H1 (cell line): ENCODE results near the gene TBCD. TPM values are rescaled to one million over a fixed set of nuclear protein-coding genes. Genes with fewer than 3 reads are reported as not detected.

ENCODE experiments used
- CEBPB ChIP-seq: IDR thresholded peaks from 2 replicates; pipeline ENCODE4 v1.6.1; 2012; ENCODE audit warnings: low read depth, low read length
- CHD2 ChIP-seq: IDR thresholded peaks from 2 replicates; pipeline ENCODE4 v1.6.1; 2012; ENCODE audit warnings: low read length, improper control_type of control experiment
- EP300 ChIP-seq, 2 experiments: IDR thresholded peaks; 1 replicate in 1 of 2; 2 replicates in 1 of 2; pipeline ENCODE4 v1.6.1; 2011 to 2012; ENCODE audit warnings: low read depth in 2 of 2, low read length in 2 of 2, mild to moderate bottlenecking in 2 of 2, borderline replicate concordance in 1 of 2, inconsistent platforms in 1 of 2, moderate library complexity in 1 of 2
- EZH2 ChIP-seq: fragments of 200-600 bp; sonication (generic); IDR thresholded peaks from 2 replicates; pipeline ENCODE4 v1.7.1; 2012; ENCODE audit warnings: low read depth, mild to moderate bottlenecking, moderate library complexity, low read length, inconsistent platforms; ENCODE audit not compliant: severe bottlenecking
- JUND ChIP-seq: IDR thresholded peaks from 2 replicates; pipeline ENCODE4 v1.6.1; 2011; ENCODE audit warnings: mild to moderate bottlenecking, improper control_type of control experiment, low read length
- NANOG ChIP-seq: IDR thresholded peaks from 2 replicates; pipeline ENCODE4 v1.6.1; 2011; ENCODE audit warnings: low read length, low read depth, mild to moderate bottlenecking, inconsistent platforms; ENCODE audit not compliant: insufficient read depth, poor library complexity, severe bottlenecking
- RAD21 ChIP-seq, 2 experiments: IDR thresholded peaks in 1 of 2; conservative IDR thresholded peaks in 1 of 2; 2 replicates each; pipeline ENCODE4 v1.6.1; 2011; ENCODE audit warnings: low read depth in 2 of 2, low read length in 2 of 2, improper control_type of control experiment in 1 of 2, inconsistent platforms in 1 of 2, mild to moderate bottlenecking in 1 of 2, moderate library complexity in 1 of 2
- TAF1 ChIP-seq: IDR thresholded peaks from 2 replicates; pipeline ENCODE4 v1.6.1; 2011; ENCODE audit warnings: mild to moderate bottlenecking, low read depth, low read length
- TEAD4 ChIP-seq: IDR thresholded peaks from 2 replicates; pipeline ENCODE4 v1.6.1; 2012; ENCODE audit warnings: low read depth, low read length, inconsistent platforms, mixed read lengths
- ZNF274 ChIP-seq: IDR thresholded peaks from 2 replicates; pipeline ENCODE4 v1.7.0; 2012; ENCODE audit warnings: low read length, borderline replicate concordance; ENCODE audit errors: extremely low read depth
- polyA plus RNA-seq, 7 experiments: library from polyadenylated mRNA; depleted of rRNA in 3 of 7; stranded (reverse) in 5 of 7; unstranded in 2 of 7; fragments of >200 nt in 5 of 7; fragments of 200-250 nt in 2 of 7; gene quantifications; 1 replicate in 5 of 7; 2 replicates in 1 of 7; 4 replicates in 1 of 7; pipeline versions ENCODE4 v1.2.1 to v1.2.3, GENCODE V29; 2011 to 2013; ENCODE audit warnings: missing spikeins in 2 of 7, mixed read lengths in 2 of 7
- total RNA-seq: library from RNA; stranded (reverse); fragmentation: NEBNext Ultra II Directional; extraction: Animal tissue kit (Norgen Biotek cat#: 25700); gene quantifications from 2 replicates; pipeline ENCODE4 v1.2.1, GENCODE V29; 2021

Gene TBCD
- total and polyA plus RNA-seq, 2 of the 8 experiments (the other 6 are each of a cell fraction or from before 2014, with no cell fraction given): 118 to 162 TPM

DNA sequence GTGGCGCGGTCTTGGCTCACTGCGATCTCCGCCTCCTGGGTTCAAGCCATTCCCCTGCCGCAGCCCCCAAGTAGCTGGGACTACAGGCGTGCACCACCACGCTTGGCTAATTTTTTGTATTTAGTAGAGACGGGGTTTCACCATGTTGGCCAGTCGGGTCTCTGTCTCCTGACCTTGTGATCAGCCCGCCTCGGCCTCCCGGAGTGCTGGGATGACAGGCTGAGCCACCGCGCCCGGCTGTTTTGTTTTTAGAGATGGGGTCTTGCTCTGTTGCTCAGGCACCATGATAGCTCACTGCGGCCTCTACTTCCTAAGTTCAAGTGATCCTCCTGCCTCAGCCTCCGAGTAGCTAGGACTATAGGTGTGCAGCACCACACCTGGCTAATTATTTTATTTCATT is 60.7 kb downstream of the TBCD start (continued):
- TF ChIP-seq NANOG (no peak), ZNF274 (no peak), EP300 (IDR thresholded peaks at IDR 0.05; ENCODE audit: borderline replicate concordance in 1 of 2, low read depth in 2 of 2, low read length in 2 of 2) (no peak), CEBPB (no peak), RAD21 (IDR thresholded peaks at IDR 0.05 in 1 of 2, conservative IDR thresholded peaks at IDR 0.05 in 1 of 2; ENCODE audit: low read depth in 2 of 2, low read length in 2 of 2) (no peak), TAF1 (no peak), EZH2 (no peak), JUND (no peak), TEAD4 (no peak), CHD2 (no peak)
- TF ChIP-seq, all 59 proteins: peak for 0
